22Rv1 (cell line): ENCODE results near the gene DVL1.

Experiments used
- ZFX ChIP-seq: fragments of 450-650 bp; IDR thresholded peaks from 2 replicates; pipeline ENCODE4 v1.6.1; 2017; ENCODE audit warnings: antibody characterized with exemption, borderline replicate concordance
- TF ChIP-seq, protein P1 (sequence below): fragments of 450-650 bp; IDR thresholded peaks from 2 replicates; pipeline ENCODE4 v1.5.1; 2017; ENCODE audit warnings: mild to moderate bottlenecking

DNA sequence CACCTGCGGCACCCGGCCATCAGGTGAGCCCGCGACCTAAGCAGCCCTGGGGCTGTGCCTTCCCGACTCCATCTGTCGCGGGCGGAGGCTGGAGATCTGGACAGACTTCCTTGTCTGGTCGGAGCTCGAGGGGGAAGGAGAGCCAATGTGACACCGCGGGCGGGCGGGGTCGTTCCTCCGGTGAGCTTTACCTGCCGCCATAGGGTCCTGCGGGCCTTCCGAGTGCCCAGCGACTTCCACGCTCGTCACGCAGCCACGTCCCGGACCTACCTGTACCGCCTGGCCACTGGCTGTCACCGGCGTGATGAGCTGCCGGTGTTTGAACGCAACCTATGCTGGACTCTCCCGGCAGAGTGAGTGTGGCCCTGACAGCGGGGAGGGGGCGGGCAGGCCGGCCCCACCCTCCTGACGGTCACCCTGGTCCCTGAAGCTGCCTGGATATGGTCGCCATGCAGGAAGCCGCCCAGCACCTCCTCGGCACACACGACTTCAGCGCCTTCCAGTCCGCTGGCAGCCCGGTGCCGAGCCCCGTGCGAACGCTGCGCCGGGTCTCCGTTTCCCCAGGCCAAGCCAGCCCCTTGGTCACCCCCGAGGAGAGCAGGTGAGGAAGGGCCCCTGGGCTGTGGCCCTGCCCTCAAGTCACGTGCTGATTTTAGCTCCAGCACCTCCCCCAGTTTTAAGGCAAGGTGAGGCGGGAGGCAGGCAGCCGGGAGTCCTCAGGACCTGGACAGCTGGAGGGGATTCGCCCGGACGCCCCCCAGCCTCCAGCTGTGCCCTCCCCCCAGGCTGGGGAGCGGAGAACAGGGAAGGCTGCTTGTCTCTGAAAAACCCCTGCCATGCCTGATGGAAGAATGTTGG lies 39.7 kb downstream of the DVL1 start:
- TF ChIP-seq, protein P1, sequence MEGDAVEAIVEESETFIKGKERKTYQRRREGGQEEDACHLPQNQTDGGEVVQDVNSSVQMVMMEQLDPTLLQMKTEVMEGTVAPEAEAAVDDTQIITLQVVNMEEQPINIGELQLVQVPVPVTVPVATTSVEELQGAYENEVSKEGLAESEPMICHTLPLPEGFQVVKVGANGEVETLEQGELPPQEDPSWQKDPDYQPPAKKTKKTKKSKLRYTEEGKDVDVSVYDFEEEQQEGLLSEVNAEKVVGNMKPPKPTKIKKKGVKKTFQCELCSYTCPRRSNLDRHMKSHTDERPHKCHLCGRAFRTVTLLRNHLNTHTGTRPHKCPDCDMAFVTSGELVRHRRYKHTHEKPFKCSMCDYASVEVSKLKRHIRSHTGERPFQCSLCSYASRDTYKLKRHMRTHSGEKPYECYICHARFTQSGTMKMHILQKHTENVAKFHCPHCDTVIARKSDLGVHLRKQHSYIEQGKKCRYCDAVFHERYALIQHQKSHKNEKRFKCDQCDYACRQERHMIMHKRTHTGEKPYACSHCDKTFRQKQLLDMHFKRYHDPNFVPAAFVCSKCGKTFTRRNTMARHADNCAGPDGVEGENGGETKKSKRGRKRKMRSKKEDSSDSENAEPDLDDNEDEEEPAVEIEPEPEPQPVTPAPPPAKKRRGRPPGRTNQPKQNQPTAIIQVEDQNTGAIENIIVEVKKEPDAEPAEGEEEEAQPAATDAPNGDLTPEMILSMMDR, result no peak
- no peak for TF ChIP-seq ZFX
